ENCODE results near the gene CPSF4L. TPM values are rescaled to one million over a fixed set of nuclear protein-coding genes. Genes with fewer than 3 reads are reported as not detected.

The CPSF4L gene
- total and polyA plus RNA-seq, 2 experiments from 2014 or later = not detected

- Histone ChIP-seq H4K20me1 (ENCODE audit: insufficient read depth, poor library complexity, severe bottlenecking) (no peaks in the 10 kb centered on the region), H3K9me2 (replicated peaks; ENCODE audit: insufficient read depth) (no peaks in the 10 kb centered on the region), H3K9me3 (ENCODE audit: low read depth) (no peaks in the 10 kb centered on the region), H3K4me2 (no peak overlapping the region), H3K27ac (no peak overlapping the region), H3K79me2 (no peaks in the 10 kb centered on the region), H3K4me3 (no peak overlapping the region), H3K36me3 (replicated peaks; ENCODE audit: insufficient read depth, low read depth) (no peaks in the 10 kb centered on the region), H3K4me1 (ENCODE audit: insufficient read depth) (peaks cover 4% of the 10 kb centered on the region), H3K27me3 (no peaks in the 10 kb centered on the region), H2AFZ (no peak overlapping the region)
- no peak for DNase-seq (ENCODE audit: low spot score)
- TF ChIP-seq EZH2 (IDR thresholded peaks at IDR 0.05; ENCODE audit: borderline replicate concordance) (no peak), EZH2phosphoT487 (IDR thresholded peaks at IDR 0.05; ENCODE audit: low read depth, severe bottlenecking, unreplicated experiment) (no peak)
- TF ChIP-seq, protein P1, sequence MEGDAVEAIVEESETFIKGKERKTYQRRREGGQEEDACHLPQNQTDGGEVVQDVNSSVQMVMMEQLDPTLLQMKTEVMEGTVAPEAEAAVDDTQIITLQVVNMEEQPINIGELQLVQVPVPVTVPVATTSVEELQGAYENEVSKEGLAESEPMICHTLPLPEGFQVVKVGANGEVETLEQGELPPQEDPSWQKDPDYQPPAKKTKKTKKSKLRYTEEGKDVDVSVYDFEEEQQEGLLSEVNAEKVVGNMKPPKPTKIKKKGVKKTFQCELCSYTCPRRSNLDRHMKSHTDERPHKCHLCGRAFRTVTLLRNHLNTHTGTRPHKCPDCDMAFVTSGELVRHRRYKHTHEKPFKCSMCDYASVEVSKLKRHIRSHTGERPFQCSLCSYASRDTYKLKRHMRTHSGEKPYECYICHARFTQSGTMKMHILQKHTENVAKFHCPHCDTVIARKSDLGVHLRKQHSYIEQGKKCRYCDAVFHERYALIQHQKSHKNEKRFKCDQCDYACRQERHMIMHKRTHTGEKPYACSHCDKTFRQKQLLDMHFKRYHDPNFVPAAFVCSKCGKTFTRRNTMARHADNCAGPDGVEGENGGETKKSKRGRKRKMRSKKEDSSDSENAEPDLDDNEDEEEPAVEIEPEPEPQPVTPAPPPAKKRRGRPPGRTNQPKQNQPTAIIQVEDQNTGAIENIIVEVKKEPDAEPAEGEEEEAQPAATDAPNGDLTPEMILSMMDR (IDR thresholded peaks at IDR 0.05; ENCODE audit: poor library complexity) = no peak
- WGBS (ENCODE audit: low lambda C conversion rate, missing lambda C conversion rate) = 68% methylated on average over 10 of the region's 10 CpGs
Observed at GRCh38 chr17:73250851-73251640, 10.6 kb downstream of the CPSF4L start.

DNA sequence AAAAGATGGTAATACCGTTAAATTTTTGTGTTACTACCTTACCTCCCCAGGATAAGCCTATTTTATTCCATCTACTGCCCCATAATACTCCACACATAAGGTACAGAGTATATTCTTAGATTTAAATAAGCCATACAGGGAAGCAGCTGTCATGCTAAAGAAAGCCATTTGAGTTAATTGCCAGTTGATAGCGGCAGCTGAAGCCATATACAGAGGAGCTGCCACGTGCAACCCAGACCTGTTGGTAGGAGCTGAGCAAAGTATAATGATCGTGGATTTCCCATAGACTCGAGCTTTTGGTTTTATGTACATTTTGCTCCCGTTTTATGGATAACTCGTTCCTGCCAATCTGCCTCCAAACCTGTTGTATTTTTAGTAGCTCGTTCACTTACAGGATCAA is 12.0 kb downstream of the CPSF4L start:
- no peaks in the 10 kb centered on the region for H4K20me1 ChIP-seq (ENCODE audit: insufficient read depth, poor library complexity, severe bottlenecking)
- no peak overlapping the region for H3K27ac ChIP-seq
- H2AFZ ChIP-seq = no peak overlapping the region
- H3K9me3 ChIP-seq (ENCODE audit: low read depth) = no peaks in the 10 kb centered on the region
- no peaks in the 10 kb centered on the region for H3K79me2 ChIP-seq
- H3K4me2 ChIP-seq = no peak overlapping the region
- 88% methylated on average over 8 of the region's 8 CpGs for WGBS (ENCODE audit: low lambda C conversion rate, missing lambda C conversion rate)
- H3K4me3 ChIP-seq = no peak overlapping the region
- DNase-seq (ENCODE audit: low spot score) = no peak
- no peaks in the 10 kb centered on the region for H3K27me3 ChIP-seq
- TF ChIP-seq EZH2 (IDR thresholded peaks at IDR 0.05; ENCODE audit: borderline replicate concordance) = no peak
- TF ChIP-seq, protein P1 (IDR thresholded peaks at IDR 0.05; ENCODE audit: poor library complexity) = no peak
- no peak for TF ChIP-seq EZH2phosphoT487 (IDR thresholded peaks at IDR 0.05; ENCODE audit: low read depth, severe bottlenecking, unreplicated experiment)
- no peaks in the 10 kb centered on the region for H3K36me3 ChIP-seq (replicated peaks; ENCODE audit: insufficient read depth, low read depth)
- H3K9me2 ChIP-seq (replicated peaks; ENCODE audit: insufficient read depth) = no peaks in the 10 kb centered on the region
- H3K4me1 ChIP-seq (ENCODE audit: insufficient read depth) = no peaks in the 10 kb centered on the region

DNA sequence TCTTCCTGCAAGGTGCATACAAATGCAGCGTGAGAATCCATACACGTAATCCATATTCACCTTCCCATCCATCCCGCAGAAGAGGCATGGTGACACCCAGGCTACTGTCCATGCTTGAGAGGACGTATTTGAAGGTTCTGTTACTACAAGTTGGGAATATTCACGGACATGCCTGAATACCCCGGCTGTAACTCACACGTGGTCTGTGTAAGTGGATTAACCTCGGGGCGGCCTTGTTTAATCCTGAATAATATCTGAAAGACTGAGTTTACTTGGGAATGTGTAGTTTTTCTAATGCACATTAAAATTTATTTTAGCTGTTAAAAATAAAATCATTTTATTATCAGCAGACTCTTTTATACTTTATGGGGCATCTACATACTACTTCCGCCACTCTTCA is 13.1 kb downstream of the CPSF4L start:
- no peak overlapping the region for H3K4me2 ChIP-seq
- H3K4me1 ChIP-seq (ENCODE audit: insufficient read depth) = no peaks in the 10 kb centered on the region
- H3K27me3 ChIP-seq = no peaks in the 10 kb centered on the region
- H3K79me2 ChIP-seq = no peaks in the 10 kb centered on the region
- H3K4me3 ChIP-seq = no peak overlapping the region
- 97% methylated on average over 10 of the region's 10 CpGs for WGBS (ENCODE audit: low lambda C conversion rate, missing lambda C conversion rate)
- no peak for DNase-seq (ENCODE audit: low spot score)
- no peak overlapping the region for H2AFZ ChIP-seq
- H4K20me1 ChIP-seq (ENCODE audit: insufficient read depth, poor library complexity, severe bottlenecking) = no peaks in the 10 kb centered on the region
- no peak overlapping the region for H3K27ac ChIP-seq
- no peak for TF ChIP-seq EZH2phosphoT487 (IDR thresholded peaks at IDR 0.05; ENCODE audit: low read depth, severe bottlenecking, unreplicated experiment)
- no peak for TF ChIP-seq EZH2 (IDR thresholded peaks at IDR 0.05; ENCODE audit: borderline replicate concordance)
- TF ChIP-seq, protein P1 (IDR thresholded peaks at IDR 0.05; ENCODE audit: poor library complexity) = no peak
- no peaks in the 10 kb centered on the region for H3K36me3 ChIP-seq (replicated peaks; ENCODE audit: insufficient read depth, low read depth)
- H3K9me3 ChIP-seq (ENCODE audit: low read depth) = no peaks in the 10 kb centered on the region
- no peaks in the 10 kb centered on the region for H3K9me2 ChIP-seq (replicated peaks; ENCODE audit: insufficient read depth)
